ENCODE data around the gene ATP8B4.

GRCh38 chr15:50042775-50043174, 76.3 kb downstream of the ATP8B4 start:
- TF ChIP-seq CTCF (IDR thresholded peaks at IDR 0.05; ENCODE audit: borderline replicate concordance, extremely low read depth, low read length, poor library complexity, severe bottlenecking) (no peak), EZH2 (IDR thresholded peaks at IDR 0.05; ENCODE audit: borderline replicate concordance, low read depth, low read length, severe bottlenecking) (no peak)

Measured in DND-41 (cell line).